HG02938 (cell line): ENCODE results near the gene RSRC1.
A peak's percentile ranks its signal among the peaks of the same experiment; 100 is the strongest.
"Not testable (repeated sequence)": the region's sequence is repeated elsewhere in the genome, so short reads cannot be mapped to it uniquely, and the experiment has no call there.

Experiments used
- ATAC-seq: cut with Tn5 transposase; IDR thresholded peaks from one replicate; pipeline ENCODE4 v1.9.1; 2021; ENCODE audit warnings: mild to moderate bottlenecking, moderate library complexity; ENCODE audit not compliant: unreplicated experiment

RSRC1 gene

GRCh38 chr3:158381262-158381868 is 271.5 kb downstream of the RSRC1 start:
- no peak for ATAC-seq

- ATAC-seq, result no peak
Observed at GRCh38 chr3:158382479-158382878, 272.6 kb downstream of the RSRC1 start.

- peak; percentile 91 for ATAC-seq
Observed at GRCh38 chr3:158384019-158384418, 274.1 kb downstream of the RSRC1 start.

- ATAC-seq, result no peak
Observed at GRCh38 chr3:158395421-158395820, 285.5 kb downstream of the RSRC1 start.

DNA sequence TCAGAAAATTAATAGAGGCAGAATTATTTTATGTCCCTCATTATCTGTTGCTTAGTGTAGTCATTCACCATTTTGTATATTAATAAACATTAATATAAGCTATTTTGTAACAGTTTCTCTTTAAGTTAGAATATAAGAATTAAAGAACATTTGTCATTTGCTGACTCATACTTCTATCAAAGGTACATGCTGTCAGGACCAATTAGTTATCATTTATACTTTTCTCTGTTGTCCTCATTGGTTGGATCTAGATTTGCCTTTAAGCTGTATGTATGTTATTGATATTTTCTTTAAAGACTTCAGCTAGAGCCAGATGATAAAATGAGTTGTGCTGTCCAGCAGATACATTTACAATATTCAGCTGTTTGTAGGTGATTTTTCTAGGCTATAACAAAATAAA is 292.7 kb downstream of the RSRC1 start:
- ATAC-seq, result no peak

- ATAC-seq, result no peak
Observed at GRCh38 chr3:158403013-158403412, 293.1 kb downstream of the RSRC1 start.

DNA sequence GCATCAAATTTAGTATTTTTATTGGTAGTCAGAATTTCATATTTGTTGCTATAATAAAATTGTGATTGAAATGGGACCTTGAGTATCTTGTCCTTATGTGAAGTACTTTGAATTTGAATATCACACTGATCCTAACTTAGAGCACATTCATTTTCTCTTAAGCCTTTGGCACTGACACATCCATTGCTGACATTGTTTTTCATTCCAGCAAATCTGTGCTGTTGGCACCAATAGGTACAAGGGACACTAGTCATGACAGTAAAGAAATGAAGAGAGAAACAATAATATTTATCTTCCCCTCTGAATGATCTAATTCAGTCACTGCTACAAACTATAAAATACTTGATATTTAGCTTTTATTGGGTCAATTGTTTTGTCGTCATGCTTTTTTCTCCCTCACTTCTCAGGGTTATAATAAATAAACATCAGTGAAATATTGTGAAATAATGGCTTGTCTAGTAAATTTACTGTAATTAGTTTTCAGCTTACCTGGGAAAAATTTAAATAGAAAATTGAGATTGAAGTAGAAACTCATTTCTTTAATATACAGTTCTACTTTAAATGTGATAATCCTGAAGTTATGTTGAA is 294.3 kb downstream of the RSRC1 start:
- no peak for ATAC-seq

DNA sequence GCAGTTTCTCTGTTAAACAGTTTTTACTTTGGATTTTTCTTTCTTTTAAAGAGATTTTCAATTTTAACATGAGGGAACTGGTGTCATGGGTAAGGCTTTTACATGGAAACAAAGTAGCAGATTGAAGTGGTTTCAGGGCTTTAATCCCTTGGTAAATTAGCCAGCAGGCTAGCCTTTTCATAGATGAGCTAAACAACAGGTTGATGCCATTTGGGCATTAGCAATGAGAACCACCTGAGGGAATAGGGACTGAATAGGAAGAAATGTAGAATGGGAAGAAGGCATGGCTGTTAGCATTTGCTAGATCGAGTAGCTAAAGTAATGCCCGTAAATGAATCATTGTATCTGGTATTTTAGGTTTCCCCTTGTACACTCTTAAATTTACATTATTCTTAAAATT is 295.6 kb downstream of the RSRC1 start:
- ATAC-seq, result no peak

DNA sequence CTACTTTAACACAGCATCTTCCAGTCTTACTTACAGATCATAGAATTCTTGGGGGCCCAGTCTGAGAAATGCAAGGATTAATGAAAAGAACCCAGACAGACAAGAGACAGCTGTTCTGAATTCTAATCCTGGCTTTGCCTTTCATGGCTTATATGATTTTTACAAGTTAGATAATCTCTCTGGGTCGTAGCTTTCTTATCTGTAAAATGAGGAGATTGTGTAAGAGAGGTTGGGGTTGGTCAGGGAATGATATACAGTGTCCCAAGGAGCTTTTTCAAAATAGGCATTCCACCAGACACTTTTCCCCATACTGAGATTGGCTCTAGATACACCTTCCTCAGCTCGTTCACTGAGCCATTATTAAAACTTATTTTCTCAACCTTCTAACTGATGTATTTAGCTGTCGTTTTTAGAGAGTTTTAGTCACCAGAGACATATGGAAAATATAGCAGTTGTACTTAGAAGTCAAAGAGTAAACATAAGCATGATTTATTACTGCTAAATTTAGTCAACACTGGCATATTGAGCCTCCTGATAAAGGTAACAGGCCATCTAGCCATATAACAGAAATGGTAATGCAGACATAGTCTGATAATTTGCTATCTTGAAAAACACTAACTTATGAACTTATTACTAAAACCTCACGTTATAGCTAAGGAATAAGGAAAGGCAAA is 298.1 kb downstream of the RSRC1 start:
- ATAC-seq, result no peak

GRCh38 chr3:158408518-158408897 is 298.6 kb downstream of the RSRC1 start:
- ATAC-seq, result not testable (repeated sequence)

DNA sequence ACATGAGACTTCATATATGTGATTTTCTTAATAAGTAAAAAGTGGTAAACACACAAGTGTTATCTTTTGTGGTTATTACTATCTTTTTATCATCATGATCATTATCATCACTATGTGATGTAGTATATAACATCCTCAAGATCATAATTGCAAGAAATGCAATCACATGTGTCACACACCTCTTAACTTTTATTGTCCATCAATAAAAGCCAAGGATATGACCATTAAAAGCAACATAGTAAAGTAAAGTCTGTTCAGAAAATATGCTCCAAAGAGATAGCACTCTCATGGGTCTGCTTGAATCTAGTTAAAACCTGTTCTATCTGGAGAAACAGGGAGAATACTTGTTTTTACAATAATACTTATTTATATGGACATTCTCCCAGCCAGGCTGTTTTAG is 308.1 kb downstream of the RSRC1 start:
- ATAC-seq, result no peak

- ATAC-seq, result peak; percentile 37
Observed at GRCh38 chr3:158419820-158420653, 310.1 kb downstream of the RSRC1 start.

DNA sequence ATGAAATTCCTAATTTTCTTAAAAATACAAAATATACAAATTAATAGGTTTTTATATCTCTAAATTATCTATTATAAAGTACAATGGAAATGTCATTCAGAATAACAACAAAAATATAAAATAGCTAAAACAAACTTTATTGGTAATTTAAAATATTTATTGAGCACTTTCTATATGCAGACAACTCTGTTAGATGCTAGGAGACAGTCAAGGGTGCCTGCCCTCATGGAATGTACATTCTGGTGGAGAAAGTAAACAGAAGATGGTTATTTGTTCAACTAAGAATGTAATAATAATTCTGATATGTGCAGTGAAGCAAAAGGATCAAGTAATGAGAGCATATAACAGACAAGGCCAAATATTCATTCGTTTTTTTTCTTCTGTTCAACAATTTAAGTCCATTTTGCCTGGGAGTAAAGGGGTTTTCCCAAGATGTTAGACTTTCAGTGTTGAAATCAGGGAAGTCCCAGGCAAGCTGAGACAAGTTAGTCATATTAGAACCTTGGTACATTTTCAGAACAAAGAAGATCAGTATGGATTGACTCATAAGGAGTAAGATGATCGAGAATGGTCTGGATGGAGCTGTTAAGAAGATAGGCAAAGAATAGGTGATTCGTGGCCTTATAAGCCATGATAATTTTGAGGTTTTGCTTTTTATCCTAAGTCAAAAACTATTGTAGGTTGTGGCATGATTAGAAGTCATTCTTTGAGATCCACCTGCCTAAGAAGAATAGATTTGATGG is 310.9 kb downstream of the RSRC1 start:
- ATAC-seq, result peak; percentile 97

DNA sequence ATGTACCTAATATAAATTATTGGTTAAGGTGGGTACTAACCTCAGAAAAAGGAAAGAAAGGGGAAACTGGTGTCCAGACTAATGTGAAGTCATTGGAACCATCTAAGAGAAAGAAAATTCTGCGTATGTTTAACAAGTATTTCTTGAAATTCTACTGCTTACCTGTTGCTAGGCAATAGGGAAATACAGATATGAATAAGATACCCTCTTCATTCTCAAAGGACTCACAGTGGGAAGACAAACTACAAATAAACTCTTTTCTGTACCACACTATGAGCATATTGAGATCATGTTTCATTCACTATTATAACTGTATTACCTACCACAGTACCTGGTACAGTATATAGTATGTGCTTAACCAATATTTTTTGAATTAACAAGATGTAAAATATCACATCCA is 320.6 kb downstream of the RSRC1 start:
- peak; percentile 44 for ATAC-seq

GRCh38 chr3:158430968-158431367 is 321.1 kb downstream of the RSRC1 start:
- no peak for ATAC-seq

GRCh38 chr3:158431829-158432228 is 321.9 kb downstream of the RSRC1 start:
- ATAC-seq, result no peak

DNA sequence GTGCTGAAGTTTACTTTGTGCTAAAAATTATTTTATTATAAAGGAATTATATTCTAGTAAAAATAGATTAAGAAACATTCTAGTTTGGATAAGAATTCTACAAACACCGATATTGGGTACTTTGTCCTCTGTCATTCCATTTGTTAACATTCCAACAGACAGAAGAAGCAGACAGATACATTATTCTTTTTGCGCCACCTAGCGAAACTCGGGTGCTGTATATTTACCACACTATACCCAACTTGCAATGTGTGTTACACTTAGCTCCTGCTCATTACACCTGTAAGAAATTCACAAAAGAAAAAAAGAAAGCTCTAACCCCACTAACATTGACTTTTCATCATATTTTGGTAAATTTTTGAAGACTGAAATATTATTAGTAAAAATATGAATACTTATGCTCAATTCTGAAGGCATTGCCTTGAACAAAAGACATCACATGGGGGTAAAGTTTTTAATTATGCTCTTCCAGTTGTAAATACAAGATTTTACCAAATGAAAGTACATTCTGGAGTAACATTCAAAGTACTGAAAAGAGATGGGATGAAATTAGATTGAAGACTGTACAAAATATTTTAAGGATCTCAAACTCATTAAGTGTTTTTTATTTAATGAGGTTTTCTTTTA is 324.6 kb downstream of the RSRC1 start:
- ATAC-seq, result peak; percentile 74

DNA sequence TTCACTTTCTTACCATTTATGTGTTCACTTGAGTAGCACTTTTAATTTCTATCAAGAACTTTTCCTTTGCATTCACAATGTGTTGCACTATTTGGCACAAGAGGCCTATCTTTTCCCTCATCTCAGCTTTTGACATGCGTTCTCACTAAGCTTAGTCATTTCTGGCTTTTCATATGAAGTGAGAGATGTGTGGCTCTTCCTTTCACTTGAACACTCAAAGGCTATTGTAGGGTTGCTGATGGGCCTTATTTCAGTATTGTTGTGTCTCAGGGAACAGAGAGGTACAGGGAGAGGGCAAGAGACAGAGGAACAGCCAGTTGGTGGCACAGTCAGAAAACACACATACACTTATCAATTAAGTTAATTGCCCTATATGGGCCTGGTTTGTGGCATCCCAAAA is 333.7 kb downstream of the RSRC1 start:
- ATAC-seq, result peak; percentile 94

DNA sequence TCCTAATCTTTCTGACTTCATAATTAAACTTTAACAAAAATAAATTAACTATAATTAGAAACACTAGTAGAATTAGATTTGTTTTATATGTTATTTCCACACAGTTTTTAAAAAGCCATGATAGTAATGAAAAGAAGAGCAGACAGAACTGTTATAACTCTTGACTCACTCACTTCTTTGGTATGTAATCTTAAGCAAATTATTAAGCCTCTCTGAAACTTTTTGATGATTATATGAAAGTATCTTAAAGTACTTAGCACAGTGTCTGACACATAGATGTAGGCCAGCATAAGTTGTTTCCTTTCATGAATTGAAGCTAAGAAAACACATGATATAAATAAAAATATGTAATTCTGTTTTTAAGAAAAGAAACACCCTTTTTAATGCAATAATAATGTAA is 337.5 kb downstream of the RSRC1 start:
- no peak for ATAC-seq

DNA sequence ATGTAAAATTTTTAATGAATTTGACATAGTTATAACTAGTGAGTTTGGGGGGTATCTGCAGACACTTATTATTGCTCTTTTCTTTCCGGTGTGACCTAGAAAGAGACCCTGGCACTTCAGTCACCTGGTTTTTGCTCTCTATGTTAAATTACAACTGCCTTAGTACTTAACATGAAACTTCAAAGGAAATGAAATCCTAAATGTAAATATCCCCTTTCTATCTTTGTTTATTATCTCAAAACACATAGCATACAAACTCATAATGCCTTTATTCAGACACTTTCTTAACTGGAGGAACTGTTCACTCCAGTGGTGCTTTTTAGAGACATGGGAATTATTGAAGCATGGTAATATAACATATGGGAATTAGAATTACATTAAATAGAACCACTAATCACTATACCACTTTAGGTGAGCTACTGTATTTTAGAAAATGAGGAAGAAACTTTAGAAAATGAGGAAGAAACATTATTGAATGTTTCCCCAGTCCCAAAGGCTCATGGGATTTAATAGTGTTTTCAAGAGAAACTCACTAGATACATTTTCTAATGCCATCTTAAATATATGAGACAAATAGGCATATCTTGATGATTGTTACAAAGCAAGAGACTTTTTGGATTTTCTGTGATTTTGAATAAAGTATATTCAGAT is 341.6 kb downstream of the RSRC1 start:
- ATAC-seq, result no peak
